Keratinocyte (primary cell): ENCODE results near the gene CLDN5.

Experiments
- CTCF ChIP-seq, 3 experiments: IDR thresholded peaks in 1 of 3; conservative IDR thresholded peaks in 1 of 3; optimal IDR thresholded peaks in 1 of 3; 2 replicates in 2 of 3; 3 replicates in 1 of 3; pipeline versions ENCODE3 to v1.5.1; 2011; ENCODE audit warnings: low read length in 3 of 3, mild to moderate bottlenecking in 3 of 3, moderate library complexity in 2 of 3, control low read depth in 1 of 3, inconsistent platforms in 1 of 3; ENCODE audit not compliant: insufficient read depth in 2 of 3; ENCODE audit errors: extremely low read depth in 1 of 3
- EZH2 ChIP-seq: IDR thresholded peaks from one replicate; pipeline ENCODE4 v1.6.1; 2012; ENCODE audit warnings: inconsistent platforms, mild to moderate bottlenecking, low read length, moderate library complexity

GRCh38 chr22:19522881-19523239, 1.4 kb downstream of the CLDN5 start:
- TF ChIP-seq CTCF (optimal IDR thresholded peaks at IDR 0.05 in 1 of 3, IDR thresholded peaks at IDR 0.05 in 1 of 3, conservative IDR thresholded peaks at IDR 0.05 in 1 of 3; ENCODE audit: extremely low read depth in 1 of 3, insufficient read depth in 2 of 3, low read length in 3 of 3) = no peak
- no peak for TF ChIP-seq EZH2
